ENCODE data around the gene SEMA4G. TPM values are rescaled to one million over a fixed set of nuclear protein-coding genes. Genes with fewer than 3 reads are reported as not detected.

The SEMA4G gene
- total and polyA plus RNA-seq, 2 of the 13 experiments (the other 11 are each of a cell fraction or from before 2014, with no cell fraction given) = 46.2 to 207 TPM

GRCh38 chr10:100986952-100987684 lies 17.8 kb downstream of the SEMA4G start, which contains the start of the genes MRPL43 and TWNK (continued):
- TF ChIP-seq MXD3 (CRISPR knock-in tag; IDR thresholded peaks at IDR 0.05) (peak; percentile 88; the same call in 1 of the 2 replicates), HNRNPLL (IDR thresholded peaks at IDR 0.05; ENCODE audit: low read depth, low read length, poor library complexity, severe bottlenecking) (no peak), MYC (CRISPR knock-in tag; IDR thresholded peaks at IDR 0.05; ENCODE audit: borderline replicate concordance) (peak; percentile 96), FOSL1 (CRISPR knock-in tag; IDR thresholded peaks at IDR 0.05; ENCODE audit: borderline replicate concordance) (no peak), ZNF607 (CRISPR knock-in tag; IDR thresholded peaks at IDR 0.05; ENCODE audit: borderline replicate concordance) (no peak), ZMYM4 (CRISPR knock-in tag; IDR thresholded peaks at IDR 0.05) (no peak), TGIF2 (CRISPR knock-in tag; IDR thresholded peaks at IDR 0.05) (peak; percentile 56; the same call in 1 of the 2 replicates), ZNF563 (CRISPR knock-in tag; IDR thresholded peaks at IDR 0.05) (peak; percentile 83; the same call in 1 of the 2 replicates), KAT7 (CRISPR knock-in tag; IDR thresholded peaks at IDR 0.05; ENCODE audit: borderline replicate concordance) (no peak), ESRRA (CRISPR knock-in tag; IDR thresholded peaks at IDR 0.05; ENCODE audit: low read depth) (peak; percentile 81), HOMEZ (CRISPR knock-in tag; IDR thresholded peaks at IDR 0.05; ENCODE audit: low read depth) (no peak), FOSL2 (CRISPR knock-in tag; IDR thresholded peaks at IDR 0.05) (0 out of 2 replicates have a peak, but pooled peaks have one; percentile 15), TARDBP (CRISPR knock-in tag; IDR thresholded peaks at IDR 0.05) (peak; percentile 72), WIZ (CRISPR knock-in tag; IDR thresholded peaks at IDR 0.05) (no peak), NR2F1 (CRISPR knock-in tag; IDR thresholded peaks at IDR 0.05) (no peak), FOXP4 (CRISPR knock-in tag; IDR thresholded peaks at IDR 0.05) (no peak; the same call in 1 of the 2 replicates), DZIP1 (CRISPR knock-in tag; IDR thresholded peaks at IDR 0.05) (no peak), ARID2 (CRISPR knock-in tag; IDR thresholded peaks at IDR 0.05; ENCODE audit: borderline replicate concordance) (peak; percentile 88; the same call in 1 of the 2 replicates), MED13 (CRISPR knock-in tag; IDR thresholded peaks at IDR 0.05) (peak; percentile 46; the same call in 1 of the 2 replicates), ZC3H13 (CRISPR knock-in tag; IDR thresholded peaks at IDR 0.05) (peak; percentile 99), AHR (CRISPR knock-in tag; IDR thresholded peaks at IDR 0.05) (peak; percentile 61; the same call in 1 of the 2 replicates), IRX3 (CRISPR knock-in tag; IDR thresholded peaks at IDR 0.05; ENCODE audit: borderline replicate concordance, low read depth) (peak; percentile 24; the same call in 1 of the 2 replicates), ZNF713 (CRISPR knock-in tag; IDR thresholded peaks at IDR 0.05) (no peak), ZNF160 (CRISPR knock-in tag; IDR thresholded peaks at IDR 0.05) (no peak)
